Loucy (cell line): ENCODE results near the gene SYNDIG1.

ENCODE experiments used
- EZH2phosphoT487 ChIP-seq: fragments of 200-600 bp; IDR thresholded peaks from 2 replicates; pipeline ENCODE4 v1.6.1; 2018; ENCODE audit warnings: antibody characterized with exemption, mild to moderate bottlenecking, moderate library complexity, borderline replicate concordance
- TF ChIP-seq, protein P1 (sequence below): fragments of 200-600 bp; sonication (generic); conservative IDR thresholded peaks from 2 replicates; pipeline ENCODE4 v1.5.1; 2014; ENCODE audit warnings: mild to moderate bottlenecking, antibody characterized with exemption, low read length

DNA sequence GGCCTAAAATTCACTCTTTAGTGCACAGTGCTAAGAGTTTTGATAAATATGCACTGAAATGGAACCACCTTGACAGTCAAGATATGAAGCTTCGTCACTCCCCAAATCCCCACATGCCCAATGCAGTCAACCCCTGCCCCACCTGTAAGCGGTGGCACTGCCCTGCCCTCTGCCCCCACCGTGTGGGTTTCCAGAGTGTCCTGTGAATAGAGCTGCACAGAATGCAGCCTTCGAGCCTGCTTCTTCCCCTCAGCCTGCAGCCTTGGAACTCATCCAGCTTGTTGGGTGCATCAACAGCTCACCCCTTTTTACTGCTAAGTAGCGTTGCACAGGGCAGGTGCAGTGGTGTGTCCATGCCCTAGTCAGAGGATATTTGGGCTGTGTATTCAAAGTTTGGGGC lies 216.3 kb downstream of the SYNDIG1 start:
- TF ChIP-seq, protein P1, sequence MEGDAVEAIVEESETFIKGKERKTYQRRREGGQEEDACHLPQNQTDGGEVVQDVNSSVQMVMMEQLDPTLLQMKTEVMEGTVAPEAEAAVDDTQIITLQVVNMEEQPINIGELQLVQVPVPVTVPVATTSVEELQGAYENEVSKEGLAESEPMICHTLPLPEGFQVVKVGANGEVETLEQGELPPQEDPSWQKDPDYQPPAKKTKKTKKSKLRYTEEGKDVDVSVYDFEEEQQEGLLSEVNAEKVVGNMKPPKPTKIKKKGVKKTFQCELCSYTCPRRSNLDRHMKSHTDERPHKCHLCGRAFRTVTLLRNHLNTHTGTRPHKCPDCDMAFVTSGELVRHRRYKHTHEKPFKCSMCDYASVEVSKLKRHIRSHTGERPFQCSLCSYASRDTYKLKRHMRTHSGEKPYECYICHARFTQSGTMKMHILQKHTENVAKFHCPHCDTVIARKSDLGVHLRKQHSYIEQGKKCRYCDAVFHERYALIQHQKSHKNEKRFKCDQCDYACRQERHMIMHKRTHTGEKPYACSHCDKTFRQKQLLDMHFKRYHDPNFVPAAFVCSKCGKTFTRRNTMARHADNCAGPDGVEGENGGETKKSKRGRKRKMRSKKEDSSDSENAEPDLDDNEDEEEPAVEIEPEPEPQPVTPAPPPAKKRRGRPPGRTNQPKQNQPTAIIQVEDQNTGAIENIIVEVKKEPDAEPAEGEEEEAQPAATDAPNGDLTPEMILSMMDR, result no peak
- no peak for TF ChIP-seq EZH2phosphoT487
